ENCODE results near the gene MICAL2.

The MICAL2 gene

DNA sequence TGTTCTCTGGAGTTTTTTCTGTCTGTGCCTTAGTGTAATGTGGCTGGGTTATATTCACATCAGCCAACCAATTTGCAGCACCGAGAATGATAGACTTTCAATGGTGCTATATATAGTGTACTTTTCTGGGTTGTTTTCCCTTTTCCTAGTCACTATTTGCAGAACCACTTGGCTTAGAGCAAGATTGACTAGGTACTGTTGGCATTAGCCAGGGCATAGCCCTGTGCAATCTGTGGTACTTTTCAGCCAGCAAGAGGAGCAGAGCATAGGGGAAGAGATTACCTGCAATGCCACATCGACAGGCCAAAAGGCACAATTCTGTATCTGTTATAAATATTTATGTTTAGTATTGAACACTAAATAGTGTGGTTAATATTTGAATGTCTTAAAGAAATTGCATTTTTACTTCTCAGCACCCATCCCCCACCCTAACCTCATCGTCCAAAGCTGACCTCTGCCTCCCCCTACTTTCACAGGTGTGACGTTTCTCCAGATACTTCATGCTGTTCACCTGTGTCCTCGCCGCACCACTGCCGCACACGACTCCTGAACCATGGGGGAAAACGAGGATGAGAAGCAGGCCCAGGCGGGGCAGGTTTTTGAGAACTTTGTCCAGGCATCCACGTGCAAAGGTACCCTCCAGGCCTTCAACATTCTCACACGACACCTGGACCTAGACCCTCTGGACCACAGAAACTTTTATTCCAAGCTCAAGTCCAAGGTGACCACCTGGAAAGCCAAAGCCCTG lies 51.4 kb downstream of the MICAL2 start:
- no peak for DNase-seq (ENCODE audit: low read depth)
- TF ChIP-seq, protein P1, sequence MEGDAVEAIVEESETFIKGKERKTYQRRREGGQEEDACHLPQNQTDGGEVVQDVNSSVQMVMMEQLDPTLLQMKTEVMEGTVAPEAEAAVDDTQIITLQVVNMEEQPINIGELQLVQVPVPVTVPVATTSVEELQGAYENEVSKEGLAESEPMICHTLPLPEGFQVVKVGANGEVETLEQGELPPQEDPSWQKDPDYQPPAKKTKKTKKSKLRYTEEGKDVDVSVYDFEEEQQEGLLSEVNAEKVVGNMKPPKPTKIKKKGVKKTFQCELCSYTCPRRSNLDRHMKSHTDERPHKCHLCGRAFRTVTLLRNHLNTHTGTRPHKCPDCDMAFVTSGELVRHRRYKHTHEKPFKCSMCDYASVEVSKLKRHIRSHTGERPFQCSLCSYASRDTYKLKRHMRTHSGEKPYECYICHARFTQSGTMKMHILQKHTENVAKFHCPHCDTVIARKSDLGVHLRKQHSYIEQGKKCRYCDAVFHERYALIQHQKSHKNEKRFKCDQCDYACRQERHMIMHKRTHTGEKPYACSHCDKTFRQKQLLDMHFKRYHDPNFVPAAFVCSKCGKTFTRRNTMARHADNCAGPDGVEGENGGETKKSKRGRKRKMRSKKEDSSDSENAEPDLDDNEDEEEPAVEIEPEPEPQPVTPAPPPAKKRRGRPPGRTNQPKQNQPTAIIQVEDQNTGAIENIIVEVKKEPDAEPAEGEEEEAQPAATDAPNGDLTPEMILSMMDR (conservative IDR thresholded peaks at IDR 0.05; ENCODE audit: low read depth, low read length), result no peak
- H3K4me3 ChIP-seq (ENCODE audit: low read depth, low read length), result no peak overlapping the region

DNA sequence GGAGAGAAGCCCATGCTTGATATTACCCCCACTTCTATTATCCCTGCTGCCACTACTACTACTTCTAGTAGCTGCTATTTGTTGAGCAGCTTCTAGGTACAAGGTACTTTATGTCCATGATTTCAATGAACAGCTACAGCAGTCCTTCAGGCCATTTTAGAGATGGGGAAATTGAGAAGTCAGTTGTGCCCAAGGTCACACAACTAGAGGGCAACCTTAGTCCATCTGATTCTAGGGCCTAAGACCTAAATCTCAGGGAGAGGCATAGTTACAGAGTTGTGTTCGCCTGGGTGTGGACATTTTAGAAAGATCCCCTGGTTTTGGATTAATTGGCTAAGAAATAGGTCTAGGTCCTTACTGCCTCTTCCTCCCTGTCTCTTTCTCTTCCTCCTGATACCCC lies 52.3 kb downstream of the MICAL2 start:
- DNase-seq (ENCODE audit: low read depth), result no peak
- no peak overlapping the region for H3K4me3 ChIP-seq (ENCODE audit: low read depth, low read length)
- TF ChIP-seq, protein P1 (conservative IDR thresholded peaks at IDR 0.05; ENCODE audit: low read depth, low read length), result no peak

DNA sequence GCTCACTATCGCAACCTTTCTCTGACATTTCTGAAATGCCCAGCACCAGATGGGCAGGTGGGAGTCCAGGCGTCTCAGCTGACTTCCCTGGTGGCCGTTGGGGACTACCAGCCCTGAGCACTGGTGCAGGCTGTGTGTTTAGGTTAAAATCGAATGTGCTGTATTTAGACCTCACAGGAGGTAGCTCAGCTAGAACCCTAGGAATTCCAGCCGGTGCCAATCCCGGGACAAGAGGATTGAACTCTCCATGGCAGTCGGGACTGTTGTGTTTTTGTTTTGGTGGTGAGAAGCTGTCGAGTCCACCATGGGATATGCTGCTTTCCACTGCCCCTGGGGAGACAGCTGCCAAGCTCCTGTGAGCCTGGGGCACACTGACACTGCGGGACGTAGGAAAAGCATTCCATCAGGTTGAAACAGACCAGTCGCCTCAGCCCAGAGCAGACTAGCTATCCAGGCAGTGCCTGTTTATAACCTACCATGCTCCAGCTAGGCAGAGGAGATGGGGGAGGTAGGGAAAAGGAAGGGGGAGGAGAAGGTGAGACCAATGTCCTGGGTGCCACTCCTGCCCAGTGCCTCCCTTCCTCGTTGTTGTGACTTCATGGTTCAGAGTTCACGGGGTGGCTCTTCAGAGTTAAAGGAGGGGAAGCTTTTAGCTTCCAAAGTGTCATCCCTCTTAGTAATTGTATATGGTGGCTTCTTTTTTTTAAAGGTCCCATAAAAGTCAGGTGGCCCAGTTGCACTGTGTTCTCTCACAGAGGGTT lies 53.0 kb downstream of the MICAL2 start:
- TF ChIP-seq, protein P1 (conservative IDR thresholded peaks at IDR 0.05; ENCODE audit: low read depth, low read length), result no peak
- peak; percentile 90 for DNase-seq (ENCODE audit: low read depth)
- H3K4me3 ChIP-seq (ENCODE audit: low read depth, low read length), result no peak overlapping the region

DNA sequence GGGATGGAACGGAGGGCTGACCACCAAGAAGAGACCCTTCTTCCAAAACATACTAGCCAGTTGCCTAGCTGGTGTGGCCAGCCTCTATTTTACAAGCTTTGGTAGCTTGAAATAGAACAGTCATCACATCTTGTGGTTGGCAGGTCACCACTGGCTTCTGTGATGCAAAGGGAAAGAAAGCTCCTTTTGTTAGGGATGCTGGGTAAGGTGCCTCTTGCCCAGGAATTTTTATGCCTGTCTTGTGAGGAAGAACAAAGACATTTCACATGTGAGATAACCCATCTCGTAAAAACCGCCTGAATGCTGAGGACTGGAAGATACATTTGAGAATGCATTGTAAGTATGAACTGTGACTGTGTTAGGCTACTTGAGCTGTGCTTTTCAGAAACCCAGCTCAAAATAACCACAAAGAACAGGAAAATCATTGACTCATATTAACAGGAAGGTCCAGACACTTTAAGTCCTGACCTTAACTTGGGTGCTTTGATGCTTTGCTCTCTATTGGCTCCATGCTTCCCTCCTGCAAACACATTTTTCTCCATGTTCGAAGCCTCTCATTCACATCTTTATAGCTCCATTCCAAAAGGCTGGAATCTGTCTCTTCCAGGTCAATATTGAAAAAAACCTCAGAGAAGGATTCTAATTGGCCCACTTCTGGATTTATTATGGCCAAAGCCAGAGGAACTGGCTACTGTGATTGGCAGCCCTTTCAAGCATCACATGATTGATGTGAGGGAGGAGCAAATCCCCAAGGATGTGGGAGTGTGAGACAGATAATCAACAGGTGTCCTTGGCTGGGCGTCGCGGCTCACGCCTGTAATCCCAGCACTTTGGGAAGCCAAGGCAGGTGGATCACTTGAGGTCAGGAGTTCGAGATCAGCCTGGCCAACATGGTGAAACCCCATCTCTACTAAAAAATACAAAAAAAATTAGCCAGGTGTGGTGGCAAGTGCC lies 53.9 kb downstream of the MICAL2 start:
- peak; percentile 88 for DNase-seq (ENCODE audit: low read depth)
- TF ChIP-seq, protein P1 (conservative IDR thresholded peaks at IDR 0.05; ENCODE audit: low read depth, low read length), result no peak
- no peak overlapping the region for H3K4me3 ChIP-seq (ENCODE audit: low read depth, low read length)

DNA sequence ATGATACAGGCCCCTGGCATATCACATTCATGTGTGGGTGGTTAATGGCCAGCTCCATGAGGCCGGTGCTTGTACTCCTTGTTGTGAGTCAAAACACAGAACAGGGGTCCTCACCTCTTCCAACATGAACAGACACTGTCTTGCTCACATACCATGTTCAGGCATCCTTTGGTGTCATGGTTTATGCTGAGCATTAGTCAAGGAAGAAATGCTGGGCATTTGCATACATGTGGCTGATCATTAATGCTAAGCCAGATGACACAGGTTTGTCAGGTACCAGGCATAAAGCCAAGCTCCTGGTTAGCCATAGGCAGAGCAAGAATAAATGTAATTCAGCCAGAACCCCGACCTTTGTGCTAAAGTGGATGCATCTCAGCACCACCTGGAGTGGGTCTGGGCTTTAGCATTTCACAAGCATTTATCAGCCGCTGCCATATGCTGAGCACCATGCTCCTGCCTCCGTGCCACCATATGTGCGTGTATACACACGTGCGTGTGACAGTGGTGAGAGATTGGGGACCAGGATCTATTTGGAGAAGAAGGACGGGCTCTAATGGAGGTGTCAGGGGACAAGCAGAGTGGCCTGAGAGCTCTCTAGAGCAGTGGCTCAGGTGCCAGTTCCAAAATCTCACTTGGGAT lies 55.0 kb downstream of the MICAL2 start:
- TF ChIP-seq, protein P1 (conservative IDR thresholded peaks at IDR 0.05; ENCODE audit: low read depth, low read length), result no peak
- H3K4me3 ChIP-seq (ENCODE audit: low read depth, low read length), result no peak overlapping the region
- DNase-seq (ENCODE audit: low read depth), result no peak

DNA sequence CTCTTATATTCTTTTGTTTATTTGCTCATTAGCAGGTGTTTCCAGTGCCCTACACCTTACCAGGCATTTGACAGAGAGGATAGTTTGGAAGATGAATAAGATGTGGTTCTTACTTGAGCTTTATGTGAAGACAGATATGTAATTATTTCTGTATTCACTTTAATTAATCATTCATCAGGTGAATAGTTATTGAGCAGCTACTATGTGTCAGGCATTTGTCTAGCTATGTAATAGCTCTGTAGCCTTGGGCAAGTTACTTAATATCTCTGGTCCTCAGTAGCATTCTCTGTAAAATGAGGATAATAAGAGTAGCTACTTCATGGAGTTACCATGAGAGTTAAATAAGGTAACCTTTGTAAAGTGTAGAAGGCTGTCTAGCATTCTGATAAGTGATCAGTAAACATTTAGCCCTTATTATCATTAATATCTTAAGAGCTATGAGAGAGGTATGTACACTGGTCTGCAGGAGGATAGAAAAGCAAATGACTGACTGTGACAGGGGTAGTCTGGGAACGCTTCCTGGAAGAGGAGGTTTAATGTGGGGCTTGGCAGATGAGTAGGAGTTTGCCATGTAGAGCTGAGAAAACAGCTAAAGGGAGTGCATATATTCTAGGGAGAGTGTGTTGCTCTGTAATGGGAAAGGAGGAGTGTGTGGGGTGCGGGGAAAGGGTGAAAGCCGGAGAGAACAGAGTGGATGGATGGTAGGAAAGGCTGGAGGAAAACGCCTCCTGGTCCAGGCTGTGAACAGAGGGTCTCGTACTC lies 56.1 kb downstream of the MICAL2 start:
- DNase-seq (ENCODE audit: low read depth), result no peak
- TF ChIP-seq, protein P1 (conservative IDR thresholded peaks at IDR 0.05; ENCODE audit: low read depth, low read length), result no peak
- H3K4me3 ChIP-seq (ENCODE audit: low read depth, low read length), result no peak overlapping the region

Data from choroid plexus epithelial cell (primary cell).